Hepatocyte (in vitro differentiated cells): ENCODE results near the gene ATR.

Experiments
- CTCF ChIP-seq: fragments of 200-600 bp; sonication (generic); IDR thresholded peaks from 2 replicates; pipeline ENCODE4 v1.5.1; 2016; ENCODE audit warnings: antibody characterized with exemption, mild to moderate bottlenecking; ENCODE audit not compliant: poor library complexity
- EZH2 ChIP-seq: fragments of 200-600 bp; sonication (generic); IDR thresholded peaks from 2 replicates; pipeline ENCODE4 v1.6.1; 2016; ENCODE audit warnings: antibody characterized with exemption, mild to moderate bottlenecking, borderline replicate concordance

DNA sequence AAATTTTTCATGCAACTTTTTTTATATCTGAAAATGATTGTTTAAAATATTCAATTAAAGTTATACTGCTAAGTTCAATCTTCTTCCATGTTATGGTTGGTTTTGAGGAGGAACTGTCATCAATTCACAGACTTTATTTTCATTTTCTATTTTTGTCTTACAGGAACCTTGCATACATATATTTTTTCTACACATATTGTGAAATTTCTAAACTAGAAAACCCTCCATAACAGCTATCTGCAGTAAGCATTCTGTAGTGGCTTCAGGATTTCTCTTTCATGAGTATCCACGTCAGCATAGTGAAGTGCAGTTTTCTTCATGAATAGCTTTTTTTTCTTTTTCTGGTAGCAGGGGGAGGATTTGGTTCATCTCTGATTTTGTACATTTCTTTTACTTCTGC, 48.2 kb downstream of the ATR start:
- no peak for TF ChIP-seq CTCF
- no peak for TF ChIP-seq EZH2
